CD4-positive, alpha-beta T cell treated with Interleukin-17A for 4 hours (primary cell): ENCODE results near the gene VTI1A.

Experiments used
- DNase-seq: peaks from one replicate; pipeline ENCODE4 v3.0.0-alpha.2; 2020; ENCODE audit warnings: mixed read lengths

VTI1A gene

GRCh38 chr10:112817981-112818777 lies 371.2 kb downstream of the VTI1A start:
- DNase-seq, result no peak

- no peak for DNase-seq
Measured at GRCh38 chr10:112819231-112819630, 372.2 kb downstream of the VTI1A start.

GRCh38 chr10:112820320-112820719 lies 373.3 kb downstream of the VTI1A start:
- DNase-seq, result no peak

- DNase-seq, result no peak
Measured at GRCh38 chr10:112821038-112821437, 374.0 kb downstream of the VTI1A start.

- DNase-seq, result no peak
Measured at GRCh38 chr10:112821663-112822062, 374.6 kb downstream of the VTI1A start.

- no peak for DNase-seq
Measured at GRCh38 chr10:112823007-112823406, 376.0 kb downstream of the VTI1A start.

- DNase-seq, result no peak
Measured at GRCh38 chr10:112823604-112824003, 376.6 kb downstream of the VTI1A start.

- no peak for DNase-seq
Measured at GRCh38 chr10:112826018-112826697, 379.1 kb downstream of the VTI1A start.

GRCh38 chr10:112827086-112827485 lies 380.1 kb downstream of the VTI1A start:
- DNase-seq, result no peak

- DNase-seq, result no peak
Measured at GRCh38 chr10:112827951-112828350, 380.9 kb downstream of the VTI1A start.

- no peak for DNase-seq
Measured at GRCh38 chr10:112831859-112832258, 384.8 kb downstream of the VTI1A start.

- DNase-seq, result no peak
Measured at GRCh38 chr10:112832361-112832878, 385.4 kb downstream of the VTI1A start.

GRCh38 chr10:112832959-112833358 lies 385.9 kb downstream of the VTI1A start:
- no peak for DNase-seq

- DNase-seq, result no peak
Measured at GRCh38 chr10:112834751-112835181, 387.8 kb downstream of the VTI1A start.

- DNase-seq, result no peak
Measured at GRCh38 chr10:112835217-112835715, 388.3 kb downstream of the VTI1A start.

- DNase-seq, result no peak
Measured at GRCh38 chr10:112835944-112836451, 389.0 kb downstream of the VTI1A start.

- DNase-seq, result no peak
Measured at GRCh38 chr10:112838784-112839481, 391.9 kb downstream of the VTI1A start.

- DNase-seq, result no peak
Measured at GRCh38 chr10:112839928-112840654, 393.1 kb downstream of the VTI1A start.

- no peak for DNase-seq
Measured at GRCh38 chr10:112841549-112841948, 394.5 kb downstream of the VTI1A start.

- no peak for DNase-seq
Measured at GRCh38 chr10:112842832-112843360, 395.9 kb downstream of the VTI1A start.

GRCh38 chr10:112843623-112844022 lies 396.6 kb downstream of the VTI1A start:
- no peak for DNase-seq
